Nephron (organoid): ENCODE data around the gene SELENOI.

Experiments
- H3K27ac Mint-ChIP-seq, 3 experiments: 2 replicates each; pipeline ENCODE4 v1.8.0; 2020; ENCODE audit warnings: mixed read lengths in 3 of 3, mild to moderate bottlenecking in 2 of 3, moderate library complexity in 1 of 3
- H3K27me3 Mint-ChIP-seq: 2 replicates; pipeline ENCODE4 v1.8.0; 2021; ENCODE audit warnings: low read depth, mild to moderate bottlenecking, moderate library complexity, mixed read lengths
- H3K36me3 Mint-ChIP-seq: 2 replicates; pipeline ENCODE4 v1.8.0; 2020; ENCODE audit warnings: low read depth, mixed read lengths
- H3K4me1 Mint-ChIP-seq: 2 replicates; pipeline ENCODE4 v1.8.0; 2020; ENCODE audit warnings: mixed read lengths
- H3K4me3 Mint-ChIP-seq, 3 experiments: 2 replicates each; pipeline ENCODE4 v1.8.0; 2020; ENCODE audit warnings: mild to moderate bottlenecking in 3 of 3, mixed read lengths in 3 of 3, moderate library complexity in 2 of 3
- H3K9me3 Mint-ChIP-seq: 2 replicates; pipeline ENCODE4 v1.8.0; 2020; ENCODE audit warnings: mixed read lengths
- TF ChIP-seq, protein P1 (sequence below), 3 experiments: fragments of 200-600 bp; sonication (generic); IDR thresholded peaks; one replicate each; pipeline ENCODE4 v1.5.0; 2021; ENCODE audit warnings: antibody characterized with exemption in 3 of 3; ENCODE audit not compliant: unreplicated experiment in 3 of 3

SELENOI gene

DNA sequence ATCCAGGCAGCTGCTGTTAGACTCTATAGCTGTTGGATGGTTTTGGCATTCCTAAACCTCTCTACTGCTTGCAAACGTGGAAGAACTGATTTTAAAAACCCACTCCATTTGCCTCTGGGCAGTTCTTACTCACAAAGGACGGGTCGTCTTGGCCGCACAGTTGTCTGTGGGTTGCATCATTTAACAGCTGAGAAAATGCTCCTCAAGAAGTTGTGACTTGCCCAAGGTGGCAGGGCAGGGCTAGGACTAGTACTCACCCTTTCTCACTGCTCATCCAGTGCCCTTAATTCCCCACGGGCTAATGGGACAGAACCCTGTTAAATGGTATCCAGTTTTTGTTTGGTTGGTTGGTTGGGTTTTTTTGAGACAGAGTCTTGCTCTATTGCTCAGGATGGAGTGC lies 54.8 kb downstream of the SELENOI start:
- Mint-ChIP-seq H3K9me3 (no peaks in the 10 kb centered on the region), H3K4me3 (peak overlapping the region in 2 of 3 experiments; percentile 5 to 6), H3K27me3 (peaks cover 4% of the 10 kb centered on the region), H3K36me3 (no peaks in the 10 kb centered on the region), H3K27ac (no peak overlapping the region), H3K4me1 (peaks cover 10% of the 10 kb centered on the region)
- TF ChIP-seq, protein P1, sequence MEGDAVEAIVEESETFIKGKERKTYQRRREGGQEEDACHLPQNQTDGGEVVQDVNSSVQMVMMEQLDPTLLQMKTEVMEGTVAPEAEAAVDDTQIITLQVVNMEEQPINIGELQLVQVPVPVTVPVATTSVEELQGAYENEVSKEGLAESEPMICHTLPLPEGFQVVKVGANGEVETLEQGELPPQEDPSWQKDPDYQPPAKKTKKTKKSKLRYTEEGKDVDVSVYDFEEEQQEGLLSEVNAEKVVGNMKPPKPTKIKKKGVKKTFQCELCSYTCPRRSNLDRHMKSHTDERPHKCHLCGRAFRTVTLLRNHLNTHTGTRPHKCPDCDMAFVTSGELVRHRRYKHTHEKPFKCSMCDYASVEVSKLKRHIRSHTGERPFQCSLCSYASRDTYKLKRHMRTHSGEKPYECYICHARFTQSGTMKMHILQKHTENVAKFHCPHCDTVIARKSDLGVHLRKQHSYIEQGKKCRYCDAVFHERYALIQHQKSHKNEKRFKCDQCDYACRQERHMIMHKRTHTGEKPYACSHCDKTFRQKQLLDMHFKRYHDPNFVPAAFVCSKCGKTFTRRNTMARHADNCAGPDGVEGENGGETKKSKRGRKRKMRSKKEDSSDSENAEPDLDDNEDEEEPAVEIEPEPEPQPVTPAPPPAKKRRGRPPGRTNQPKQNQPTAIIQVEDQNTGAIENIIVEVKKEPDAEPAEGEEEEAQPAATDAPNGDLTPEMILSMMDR (IDR thresholded peaks at IDR 0.05; ENCODE audit: unreplicated experiment in 3 of 3) = no peak

DNA sequence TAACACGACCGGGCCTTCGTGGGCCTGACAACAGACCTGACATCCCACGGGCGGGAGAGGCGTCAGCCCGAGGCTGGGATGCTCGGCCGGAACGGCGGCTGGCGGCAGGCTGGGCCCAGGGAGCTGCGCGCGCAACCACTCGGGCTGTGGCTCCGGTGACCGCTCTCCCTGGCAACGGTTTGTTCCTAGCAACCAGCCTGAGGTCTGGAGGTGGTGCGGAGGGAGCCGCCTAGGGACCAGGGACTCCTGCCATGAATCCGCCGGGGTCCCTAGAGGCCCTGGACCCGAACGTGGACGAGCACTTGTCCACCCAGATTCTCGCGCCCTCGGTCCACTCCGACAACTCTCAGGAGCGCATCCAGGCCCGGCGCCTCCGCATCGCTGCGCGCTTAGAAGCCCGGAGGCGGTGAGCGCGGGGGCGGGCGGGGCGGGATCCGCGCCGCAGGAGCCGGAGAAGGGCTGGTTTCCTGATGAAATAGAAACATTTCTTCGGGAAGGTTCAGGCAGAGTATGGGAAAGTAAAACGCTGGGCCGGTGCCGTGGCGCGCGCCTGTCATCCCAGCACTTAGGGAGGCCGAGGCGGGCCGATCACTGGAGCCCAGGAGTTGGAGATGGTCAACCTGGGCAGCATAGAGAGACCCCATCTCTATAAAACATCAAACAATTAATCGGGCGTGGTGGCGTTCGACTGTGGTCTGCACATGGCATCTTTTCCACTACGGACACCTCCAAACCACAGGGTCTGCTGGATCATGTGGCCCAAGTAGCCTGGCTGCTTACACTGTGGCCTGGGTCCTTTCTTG lies 56.0 kb downstream of the SELENOI start, which contains the start of gene DRC1:
DRC1 (plus strand) TSS at position 182 of the 803 bp plus-strand sequence; CDS start at position 252, 70 bp downstream.
- peaks cover 10% of the 10 kb centered on the region for H3K4me1 Mint-ChIP-seq

DNA sequence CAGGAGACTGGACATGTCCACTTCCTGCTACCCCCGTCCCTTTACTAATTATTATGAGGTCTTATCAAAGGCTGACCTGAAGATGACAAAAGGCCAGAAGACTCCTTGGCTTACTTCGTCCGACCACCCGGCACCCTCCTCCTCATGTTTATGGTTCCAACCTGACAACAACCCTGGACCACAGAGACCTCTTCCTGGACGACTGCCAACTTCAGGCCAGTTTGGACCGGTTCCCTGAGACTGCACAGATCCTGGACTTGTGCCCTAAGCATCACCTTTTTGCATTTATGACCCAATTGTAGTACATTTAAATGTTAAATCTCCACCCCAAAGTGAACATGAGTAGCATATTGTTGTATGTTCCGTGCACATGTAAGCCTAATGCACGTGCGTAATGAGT lies 61.6 kb downstream of the SELENOI start:
- no peaks in the 10 kb centered on the region for H3K9me3 Mint-ChIP-seq
- no peaks in the 10 kb centered on the region for H3K36me3 Mint-ChIP-seq
- no peaks in the 10 kb centered on the region for H3K4me1 Mint-ChIP-seq
- no peak overlapping the region for H3K4me3 Mint-ChIP-seq
- TF ChIP-seq, protein P1 (IDR thresholded peaks at IDR 0.05; ENCODE audit: unreplicated experiment in 3 of 3) = no peak
- H3K27ac Mint-ChIP-seq = no peak overlapping the region
- H3K27me3 Mint-ChIP-seq = peaks cover 4% of the 10 kb centered on the region

More for the DNA sequence above, 56.0 kb downstream of the SELENOI start, which contains the start of gene DRC1:
- H3K4me3 Mint-ChIP-seq = peak within 1 kb of the TSS; percentile 71 to 76 (median 74)
- TF ChIP-seq, protein P1 (IDR thresholded peaks at IDR 0.05; ENCODE audit: unreplicated experiment in 3 of 3) = no peak
- H3K27me3 Mint-ChIP-seq = peaks cover 4% of the 10 kb centered on the region
- no peak within 1 kb of the TSS for H3K27ac Mint-ChIP-seq
- H3K9me3 Mint-ChIP-seq = no peaks in the 10 kb centered on the region
- no peaks in the 10 kb centered on the region for H3K36me3 Mint-ChIP-seq

DNA sequence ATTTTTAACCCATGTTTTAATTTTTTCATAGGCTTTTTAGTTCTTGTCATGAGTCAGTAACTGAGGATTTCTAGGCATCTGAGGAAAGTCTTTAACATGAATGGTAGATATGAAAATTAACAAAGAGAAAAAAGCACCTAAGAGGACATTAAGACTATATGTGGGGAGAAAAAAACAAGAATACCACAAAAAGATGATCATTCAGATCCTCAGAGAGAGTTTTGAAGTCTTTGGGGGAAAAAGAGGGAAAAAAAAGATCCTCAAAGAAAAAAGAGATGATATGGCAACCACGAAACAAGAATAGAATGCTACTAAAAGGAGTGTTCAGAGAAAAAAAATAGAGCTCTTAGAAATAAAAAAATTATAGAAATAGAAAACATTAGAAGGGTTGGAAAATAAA lies 63.8 kb downstream of the SELENOI start:
- Mint-ChIP-seq H3K4me1 (no peaks in the 10 kb centered on the region), H3K4me3 (no peak overlapping the region), H3K27ac (no peak overlapping the region), H3K9me3 (no peaks in the 10 kb centered on the region), H3K27me3 (peaks cover 4% of the 10 kb centered on the region), H3K36me3 (no peaks in the 10 kb centered on the region)
- TF ChIP-seq, protein P1 (IDR thresholded peaks at IDR 0.05; ENCODE audit: unreplicated experiment in 3 of 3) = no peak

DNA sequence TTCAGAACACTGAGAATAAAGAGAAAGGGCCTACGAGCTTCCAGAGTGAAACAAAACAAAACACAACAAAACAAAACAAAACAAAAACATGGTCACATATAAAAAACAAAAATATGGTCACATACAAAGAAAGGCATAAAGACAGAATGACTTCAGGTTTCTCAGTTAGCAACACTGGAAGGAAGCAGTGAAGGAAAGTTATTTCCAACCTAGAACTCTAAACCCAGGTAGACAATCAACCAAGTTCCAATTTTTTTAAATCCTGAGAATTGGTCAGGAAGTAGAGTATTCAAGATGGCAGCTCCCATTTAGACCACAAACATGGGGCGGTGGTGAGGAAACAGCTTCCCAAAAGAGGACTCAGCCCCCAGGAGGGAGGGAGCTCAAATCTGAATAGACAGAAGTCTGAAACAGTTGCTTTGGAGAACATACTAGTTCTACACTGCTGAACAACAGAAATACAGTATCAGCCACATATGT lies 64.9 kb downstream of the SELENOI start:
- TF ChIP-seq, protein P1 (IDR thresholded peaks at IDR 0.05; ENCODE audit: unreplicated experiment in 3 of 3) = no peak
- no peak overlapping the region for H3K4me3 Mint-ChIP-seq
- no peaks in the 10 kb centered on the region for H3K27me3 Mint-ChIP-seq
- H3K9me3 Mint-ChIP-seq = no peaks in the 10 kb centered on the region
- no peaks in the 10 kb centered on the region for H3K36me3 Mint-ChIP-seq
- no peak overlapping the region for H3K27ac Mint-ChIP-seq
- H3K4me1 Mint-ChIP-seq = no peaks in the 10 kb centered on the region
